HG03378 (cell line): Measurements from ENCODE around the gene IPCEF1.
A peak's percentile ranks its signal among the peaks of the same experiment; 100 is the strongest.
"Not testable (repeated sequence)": the region's sequence is repeated elsewhere in the genome, so short reads cannot be mapped to it uniquely, and the experiment has no call there.

Source experiments
- ATAC-seq: cut with Tn5 transposase; IDR thresholded peaks from one replicate; pipeline ENCODE4 v1.9.1; 2021; ENCODE audit warnings: mild to moderate bottlenecking, moderate library complexity; ENCODE audit not compliant: unreplicated experiment

IPCEF1 gene

DNA sequence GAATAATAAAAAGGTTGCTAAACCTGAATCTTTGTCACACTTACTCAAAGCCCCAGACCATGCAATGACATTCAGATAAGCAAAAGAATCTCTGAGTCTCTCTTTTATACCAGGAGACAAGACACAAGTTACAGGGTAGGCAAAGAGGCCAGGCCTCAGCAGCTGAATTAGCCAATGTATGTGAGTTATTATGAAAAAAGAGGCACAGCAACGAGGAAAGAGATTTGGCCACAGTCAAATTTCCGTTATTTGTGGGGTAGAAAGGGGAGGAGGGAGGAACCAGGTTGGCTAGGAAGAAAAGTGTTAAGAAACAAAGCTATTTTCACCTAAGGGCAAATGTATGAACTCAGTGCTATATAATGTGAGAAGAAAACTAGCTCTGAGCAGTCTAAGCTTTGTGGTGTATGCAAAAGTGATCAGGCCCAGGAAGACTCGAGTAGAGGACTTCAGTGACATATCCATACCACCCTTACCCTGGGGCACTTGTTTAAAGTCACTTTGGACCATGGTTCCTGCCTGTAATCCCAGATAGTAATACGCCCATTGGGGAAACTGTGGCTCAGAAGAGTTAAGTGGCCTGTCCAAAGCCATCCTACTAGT lies 19.1 kb downstream of the IPCEF1 start:
- ATAC-seq: no peak

DNA sequence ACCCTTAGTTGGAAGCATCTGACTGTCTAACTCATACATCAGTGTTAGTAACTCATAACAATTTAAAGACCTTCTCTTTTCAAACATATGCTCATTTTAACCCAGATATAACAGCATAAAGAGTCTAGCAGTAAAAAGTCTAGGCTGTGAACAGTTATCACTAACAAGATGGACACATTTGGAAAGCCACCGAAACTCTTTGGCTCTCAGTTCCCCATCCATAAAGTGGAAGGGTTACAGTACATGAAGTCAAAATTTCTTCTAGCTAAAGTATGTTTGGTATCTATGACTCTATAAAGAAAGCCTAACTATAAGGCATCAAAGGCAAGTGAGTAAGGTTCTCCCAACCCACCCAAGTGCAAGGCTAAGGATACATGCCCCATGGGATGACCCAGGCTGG lies 22.5 kb downstream of the IPCEF1 start:
- peak; percentile 58 for ATAC-seq

DNA sequence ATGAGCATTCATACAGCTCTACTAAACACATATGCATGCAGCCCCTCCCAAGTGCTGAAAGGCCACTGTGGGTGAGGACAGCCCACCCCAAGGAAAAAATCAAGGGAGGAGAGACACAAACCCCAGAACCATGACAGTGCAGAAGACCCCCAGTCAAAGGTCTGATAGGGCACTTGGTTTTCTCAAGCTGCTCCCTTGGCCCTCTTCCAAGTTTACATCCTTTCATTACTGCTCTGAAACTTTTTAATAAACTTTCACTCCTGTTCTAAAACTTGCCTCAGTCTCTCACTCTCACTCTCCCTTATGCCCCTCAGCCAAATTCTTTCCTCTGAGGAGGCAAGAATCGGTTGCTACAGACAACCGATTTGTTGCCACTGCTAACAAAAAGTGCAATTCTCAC lies 24.9 kb downstream of the IPCEF1 start:
- no peak for ATAC-seq

DNA sequence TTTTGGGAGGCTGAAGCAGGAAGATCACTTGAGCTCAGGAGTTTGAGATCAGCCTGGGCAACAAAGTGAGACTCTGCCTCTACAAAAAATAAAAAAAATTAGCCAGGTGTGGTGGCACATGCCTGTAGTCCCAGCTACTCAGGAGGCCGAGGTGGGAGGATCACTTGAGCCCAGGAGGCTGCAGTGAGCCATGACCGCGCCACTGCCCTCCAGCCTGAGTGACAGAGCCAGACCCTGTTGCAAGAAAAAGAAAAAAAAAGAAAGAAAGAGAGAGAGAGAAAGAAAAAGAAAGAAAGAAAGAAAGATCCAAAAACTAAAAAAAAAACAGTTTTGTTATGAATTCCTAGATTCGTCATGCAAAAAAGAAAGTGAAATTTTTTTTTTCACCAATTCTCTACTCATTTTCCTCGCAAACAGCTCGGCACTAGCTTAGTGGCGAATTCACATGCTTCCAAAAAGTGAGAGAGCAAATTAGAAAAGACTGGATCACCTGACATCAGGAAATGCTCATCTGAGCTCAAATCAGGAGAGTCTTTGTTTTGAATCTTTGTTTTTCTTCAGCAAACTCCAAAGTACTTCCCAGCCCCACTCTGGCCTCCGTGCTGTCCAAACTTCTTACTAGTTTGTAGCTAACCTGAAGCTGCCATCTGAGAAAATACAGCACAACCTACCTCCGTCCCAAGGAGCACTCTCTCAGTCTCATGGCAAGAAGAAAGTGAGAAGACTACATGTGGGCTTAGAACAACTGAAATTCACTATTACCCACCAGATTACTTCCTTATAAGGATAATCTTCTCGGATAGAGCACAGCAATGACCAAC lies 27.0 kb downstream of the IPCEF1 start:
- no peak for ATAC-seq

DNA sequence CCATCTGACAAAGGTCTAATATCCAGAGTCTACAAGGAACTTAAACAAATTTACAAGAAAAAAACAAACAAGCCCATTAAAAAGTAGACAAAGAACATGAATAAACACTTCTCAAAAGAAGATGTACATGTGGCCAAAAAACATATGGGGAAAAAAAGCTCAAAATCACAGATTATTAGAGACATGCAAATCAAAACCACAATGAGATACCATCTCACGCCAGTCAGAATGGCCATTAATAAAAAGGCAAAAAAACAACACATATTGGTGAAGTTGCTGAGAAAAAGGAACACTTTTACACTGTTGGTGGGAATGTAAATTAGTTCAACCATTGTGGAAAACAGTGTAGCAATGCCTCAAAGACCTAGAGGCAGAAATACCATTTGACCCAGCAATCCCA lies 29.3 kb downstream of the IPCEF1 start:
- ATAC-seq: not testable (repeated sequence)

DNA sequence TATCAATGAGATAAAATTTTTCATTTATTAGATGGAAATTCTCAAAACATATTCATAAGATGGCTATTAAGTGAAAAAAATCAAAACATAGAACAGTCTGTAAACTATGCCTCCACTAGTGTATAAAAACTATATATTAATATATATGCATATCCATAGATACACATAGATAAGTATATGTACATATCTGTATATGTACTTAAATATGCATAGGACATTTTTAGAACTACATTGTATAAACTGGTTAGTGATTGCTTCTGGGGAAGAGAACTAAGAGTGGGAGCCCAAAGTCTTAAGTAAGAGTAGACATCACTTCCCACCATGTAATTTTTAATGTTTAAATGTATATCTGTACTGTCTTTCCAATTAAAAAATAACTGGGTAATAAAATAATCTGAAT lies 31.5 kb downstream of the IPCEF1 start:
- no peak for ATAC-seq

DNA sequence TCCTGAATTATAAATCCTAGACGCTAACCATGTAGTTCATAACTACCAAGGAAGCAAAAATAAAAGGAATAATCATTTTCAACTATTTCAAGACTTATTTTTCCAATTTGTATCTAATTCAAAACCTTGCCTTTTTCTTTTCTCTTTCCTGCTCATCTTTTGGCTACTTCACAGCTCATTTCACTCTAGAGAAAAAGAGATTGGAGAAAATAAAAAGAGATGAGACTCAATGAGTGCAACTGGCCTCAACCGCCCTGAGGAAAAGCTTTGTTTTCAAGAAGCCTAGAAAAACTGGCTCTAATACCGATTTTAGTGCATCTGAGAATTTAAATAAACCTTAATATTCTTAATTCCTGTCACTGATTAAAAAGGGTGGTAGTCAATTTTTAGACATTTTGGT lies 36.4 kb downstream of the IPCEF1 start:
- no peak for ATAC-seq

DNA sequence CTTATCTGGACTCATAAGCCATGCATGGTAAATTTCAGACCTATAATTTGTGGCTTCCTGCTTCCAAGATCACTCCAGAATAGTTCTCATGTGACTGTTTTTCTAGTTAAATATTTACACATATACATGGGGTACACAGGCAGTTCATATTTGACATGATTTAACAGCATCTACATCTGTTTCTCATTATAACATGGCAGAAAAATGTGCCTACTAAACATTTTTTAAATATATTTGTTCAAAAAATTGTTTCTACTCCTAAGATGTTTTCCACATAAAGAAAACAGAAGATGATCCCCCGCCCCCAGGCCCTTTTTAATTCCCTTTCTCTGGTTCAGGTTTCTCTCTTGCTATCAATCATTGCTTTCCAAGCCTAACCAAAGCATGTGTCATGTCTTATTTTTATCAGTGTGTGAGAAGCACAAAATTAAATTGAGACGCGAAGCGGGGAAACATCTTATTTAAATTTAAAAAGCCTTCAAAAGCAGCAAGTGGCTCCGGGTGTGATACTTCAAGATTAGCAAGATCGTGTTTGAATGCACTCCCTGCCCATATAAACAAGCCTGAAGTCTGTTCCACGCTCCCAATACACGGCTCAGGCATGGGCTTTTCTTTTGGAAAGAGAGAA lies 37.3 kb downstream of the IPCEF1 start:
- ATAC-seq: peak; percentile 73

DNA sequence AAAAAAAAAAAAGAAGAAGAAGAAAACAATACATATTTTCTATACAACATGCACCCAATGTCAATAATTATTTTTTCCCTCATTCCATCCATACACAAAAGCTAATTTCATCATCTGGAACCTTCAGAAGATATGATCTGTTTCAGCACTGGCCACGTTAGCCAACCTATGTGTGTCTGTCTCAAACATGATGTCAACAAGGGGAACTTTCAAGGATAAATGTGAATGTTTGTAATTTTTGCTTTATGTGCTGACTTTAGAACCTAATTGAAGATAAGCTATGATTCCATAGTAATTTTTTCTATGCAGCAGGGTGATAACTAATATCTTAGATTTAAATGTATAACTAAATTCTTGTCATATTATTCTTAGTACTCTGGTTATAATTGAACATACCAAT lies 37.9 kb downstream of the IPCEF1 start:
- no peak for ATAC-seq

DNA sequence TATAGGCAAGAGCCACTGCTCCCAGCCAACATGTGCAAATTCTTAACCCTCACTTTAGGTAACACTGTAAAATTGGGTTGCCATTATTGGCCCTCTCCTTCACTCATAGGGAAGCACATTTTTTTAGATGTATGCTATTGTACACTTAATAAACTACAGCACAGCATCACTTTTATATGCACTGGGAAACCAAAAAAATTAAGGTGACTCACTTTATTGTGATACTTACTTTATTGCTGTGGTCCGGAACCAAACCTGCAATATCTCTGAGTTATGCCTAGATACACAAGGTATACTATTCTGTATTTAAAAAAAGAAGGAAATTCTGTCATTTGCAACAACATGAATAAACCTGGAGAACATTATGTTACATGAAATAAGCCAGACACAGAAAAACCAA lies 40.5 kb downstream of the IPCEF1 start:
- no peak for ATAC-seq

DNA sequence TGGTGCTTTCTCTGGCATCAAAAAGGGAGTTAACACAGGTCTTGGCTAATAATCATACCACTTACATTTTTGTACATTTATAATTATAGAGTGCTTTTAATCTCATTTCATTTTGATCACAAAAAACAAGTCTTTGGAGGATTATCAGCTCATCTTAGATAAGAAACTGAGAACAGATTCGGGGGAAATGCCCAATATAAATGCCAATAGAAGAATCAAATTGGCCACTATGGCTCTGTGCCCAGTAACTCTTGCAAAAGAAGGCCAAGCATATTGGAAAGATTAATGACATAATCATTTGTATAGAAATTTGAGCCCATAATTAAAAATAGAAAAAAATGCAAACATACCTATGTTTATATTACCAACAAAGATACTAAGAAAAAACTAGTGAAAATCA lies 42.5 kb downstream of the IPCEF1 start:
- no peak for ATAC-seq

DNA sequence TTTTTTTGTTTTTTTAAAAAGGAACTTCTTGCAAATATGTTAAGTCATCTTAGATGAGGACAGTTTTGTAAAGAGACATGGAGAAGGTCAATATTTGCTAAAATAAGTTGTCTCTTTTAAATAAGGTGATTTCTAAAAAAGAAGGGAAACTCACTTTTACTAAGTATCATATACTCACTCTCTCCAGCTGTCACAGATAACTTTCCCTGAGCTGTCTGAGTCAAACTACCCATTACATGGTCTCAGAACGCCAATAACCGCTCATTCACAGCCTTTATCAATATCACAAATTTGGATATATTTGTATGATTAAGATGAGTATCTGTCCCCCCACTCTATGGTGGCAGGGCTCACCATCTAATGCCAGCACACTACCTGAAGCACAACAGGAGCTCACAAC lies 47.6 kb downstream of the IPCEF1 start:
- ATAC-seq: no peak

DNA sequence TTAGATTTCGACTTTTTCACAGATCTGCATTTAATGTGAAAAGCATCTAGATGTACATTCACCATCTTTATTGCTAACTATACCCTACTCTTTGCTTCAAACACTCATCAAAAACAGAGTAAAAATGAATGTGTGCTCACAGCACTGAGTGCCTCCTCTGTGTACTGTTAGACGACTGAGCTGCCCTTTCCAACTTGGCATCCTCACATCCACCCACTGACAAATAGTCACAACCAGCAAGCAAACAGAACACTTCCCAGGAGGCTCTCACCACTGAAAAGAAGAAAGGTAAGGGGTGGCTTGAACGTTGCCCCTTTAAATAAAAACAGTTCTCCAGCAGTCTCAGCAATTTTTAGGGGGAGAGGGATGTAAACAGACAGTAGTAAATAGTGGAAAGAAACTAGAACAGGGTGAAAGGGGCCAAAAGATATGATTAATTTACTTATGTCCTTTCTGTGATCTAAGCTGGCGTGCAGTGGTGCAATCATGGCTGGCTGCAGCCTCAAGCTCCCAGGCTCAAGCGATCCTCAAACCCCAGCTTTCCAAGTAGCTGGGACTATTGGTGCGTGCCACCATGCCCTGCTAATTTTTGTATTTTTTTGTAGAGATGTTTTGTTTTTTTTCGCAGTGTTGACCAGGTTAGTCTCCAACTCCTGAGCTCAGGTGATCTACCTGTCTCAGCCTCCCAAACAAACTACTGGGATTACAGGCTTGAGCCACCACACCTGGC lies 48.7 kb downstream of the IPCEF1 start:
- ATAC-seq: no peak

DNA sequence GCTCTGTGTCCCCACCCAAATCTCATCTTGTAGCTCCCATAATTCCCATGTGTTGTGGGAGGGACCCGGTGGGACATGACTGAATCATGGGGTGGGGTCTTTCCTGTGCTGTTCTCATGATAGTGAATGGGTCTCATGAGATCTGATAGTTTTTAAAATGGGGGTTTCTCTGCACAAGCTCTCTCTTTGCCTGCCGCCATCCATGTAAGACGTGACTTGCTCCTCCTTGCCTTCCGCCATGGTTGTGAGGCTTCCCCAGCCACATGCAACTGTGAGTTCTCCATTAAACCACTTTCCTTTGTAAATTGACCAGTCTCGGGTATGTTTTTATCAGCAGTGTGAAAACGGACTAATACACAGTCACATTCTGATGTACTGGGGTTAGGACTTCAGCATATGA lies 49.5 kb downstream of the IPCEF1 start:
- not testable (repeated sequence) for ATAC-seq

DNA sequence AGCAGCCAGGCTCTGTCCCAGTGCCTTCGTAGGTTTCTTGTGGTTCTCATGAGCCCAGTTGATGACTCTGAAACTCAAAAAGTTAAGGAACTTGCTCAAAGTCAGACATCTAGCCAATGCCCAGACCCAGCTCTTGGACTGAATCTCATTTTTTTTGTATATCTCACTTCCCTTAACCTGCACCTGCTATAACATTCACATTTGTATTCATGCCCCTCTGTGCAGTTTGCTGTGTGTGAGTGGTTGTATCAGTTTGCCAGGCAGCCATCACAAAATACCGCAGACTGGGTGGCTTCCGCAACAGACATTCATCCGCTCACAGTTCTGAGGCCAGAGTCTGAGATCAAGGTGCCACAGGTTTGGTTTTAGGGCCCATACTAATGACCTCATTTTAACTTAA lies 49.9 kb downstream of the IPCEF1 start:
- peak; percentile 47 for ATAC-seq

DNA sequence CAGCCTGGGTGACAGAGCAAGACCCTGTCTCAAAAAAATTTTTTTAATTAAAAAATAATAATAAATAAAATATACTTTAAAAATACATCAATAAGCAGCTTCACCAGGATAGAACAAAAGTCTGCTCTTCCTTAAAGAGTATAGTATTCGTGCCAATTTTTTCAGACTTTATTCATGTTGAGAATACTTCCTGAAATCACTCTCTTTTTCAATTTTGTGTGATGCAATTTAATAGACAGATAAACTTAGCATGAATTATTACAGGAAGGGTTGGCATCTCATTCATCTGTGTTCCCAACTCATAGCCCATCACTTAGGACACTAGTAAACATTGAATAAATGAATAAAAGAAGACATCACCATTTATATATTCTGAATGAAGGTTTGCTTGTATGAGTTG lies 52.4 kb downstream of the IPCEF1 start:
- ATAC-seq: no peak

DNA sequence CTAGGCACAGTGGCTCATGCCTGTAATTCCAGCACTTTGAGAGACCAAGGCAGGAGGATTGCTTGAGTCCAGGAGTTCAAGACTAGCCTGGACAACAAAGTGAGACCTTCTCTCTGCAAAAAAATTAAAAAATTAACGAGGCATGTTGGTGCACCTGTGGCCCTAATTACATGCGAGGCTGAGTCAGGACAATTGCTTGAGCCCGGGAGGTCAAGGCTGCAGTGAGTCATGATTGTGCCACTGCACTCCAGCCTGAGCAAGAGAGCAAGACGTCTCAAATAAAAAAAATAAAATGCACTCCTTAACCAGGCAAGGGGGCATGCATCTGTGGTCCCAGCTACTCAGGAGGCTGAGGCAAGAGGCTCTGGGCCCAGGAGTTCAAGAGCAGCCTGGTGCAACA lies 53.0 kb downstream of the IPCEF1 start:
- ATAC-seq: not testable (repeated sequence)

DNA sequence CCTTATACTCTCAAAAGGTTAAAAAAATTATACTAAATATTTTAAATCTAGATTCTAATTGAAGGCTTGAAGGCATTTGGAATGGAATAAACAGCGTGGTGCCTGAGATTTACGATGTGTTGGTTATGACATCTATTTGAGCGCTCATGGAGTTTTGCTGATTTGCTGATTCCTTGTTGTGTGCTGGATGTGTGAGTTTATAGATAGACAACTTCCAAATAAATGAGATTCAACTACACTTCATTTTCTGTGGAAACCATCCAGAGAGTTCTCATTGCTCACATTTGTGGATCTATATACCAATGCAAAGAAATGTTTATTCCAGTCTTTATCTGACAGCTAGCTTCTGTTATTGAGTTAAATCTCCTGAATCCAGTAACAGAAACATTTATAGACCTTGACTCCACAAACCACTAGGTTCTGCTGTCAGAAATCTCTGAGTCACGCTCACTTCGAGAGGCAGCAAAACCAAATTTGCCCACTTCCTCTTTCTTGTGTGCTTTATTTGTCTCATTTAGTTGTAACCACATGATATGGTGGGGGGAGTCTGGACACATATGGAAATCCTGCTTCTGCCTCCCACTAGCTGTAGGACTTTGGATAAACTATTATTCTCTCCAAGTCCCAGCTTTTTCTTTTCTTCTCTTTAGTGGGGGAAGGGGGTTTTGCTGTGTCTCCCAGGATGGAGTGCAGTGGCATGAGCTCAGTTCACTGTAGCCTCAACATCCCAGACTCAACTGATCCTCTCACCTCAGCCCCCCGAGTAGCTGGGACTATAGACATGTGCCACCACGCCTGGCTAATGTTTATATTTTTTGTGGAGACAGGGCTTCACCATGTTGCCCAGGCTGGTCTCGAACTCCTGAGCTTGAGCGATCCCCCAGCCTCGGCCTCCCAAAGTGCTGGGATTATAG lies 54.5 kb downstream of the IPCEF1 start:
- ATAC-seq: peak; percentile 93

DNA sequence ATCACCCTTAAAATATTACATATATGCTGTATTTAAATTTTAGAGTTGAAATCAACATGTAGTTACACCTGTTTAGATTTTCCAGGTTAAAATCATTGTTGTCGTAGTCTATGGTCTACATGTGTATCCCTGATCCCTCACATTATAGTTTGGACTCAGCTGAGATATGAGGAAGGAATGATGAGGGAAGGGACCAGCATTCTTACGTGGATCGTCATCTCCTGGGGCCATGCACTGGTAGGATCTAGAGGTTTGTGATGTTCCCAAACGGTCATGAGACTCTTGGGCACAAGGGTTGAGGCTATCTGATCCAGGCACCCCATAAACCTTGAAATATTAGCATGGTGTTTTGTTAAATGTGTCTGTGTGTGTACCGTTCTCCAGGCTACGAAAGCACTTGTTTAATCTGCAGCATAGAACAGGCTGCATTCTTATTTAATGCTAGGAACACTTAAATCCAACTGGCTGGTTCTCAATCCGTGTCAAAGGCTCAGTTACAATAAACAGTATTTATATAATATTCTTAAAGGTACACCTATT lies 55.4 kb downstream of the IPCEF1 start:
- no peak for ATAC-seq

DNA sequence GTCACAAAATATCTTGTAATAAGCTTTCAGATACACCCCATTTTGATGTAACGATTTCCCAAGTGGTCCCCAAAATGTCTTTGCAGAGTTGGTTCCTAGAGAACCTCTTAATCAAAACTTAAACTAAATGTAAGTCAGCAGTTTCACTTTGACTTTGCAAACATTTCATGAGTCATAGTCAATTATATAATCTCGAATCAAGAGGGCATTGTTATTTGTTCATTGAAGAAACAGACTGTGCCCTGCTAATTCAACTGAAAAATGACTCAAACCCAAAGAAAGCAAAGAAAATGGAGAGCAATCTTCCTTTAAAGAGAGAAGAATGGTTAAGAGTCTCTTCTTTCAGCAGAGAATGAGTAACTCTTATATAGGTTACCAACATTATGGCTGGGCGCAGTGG lies 58.3 kb downstream of the IPCEF1 start:
- ATAC-seq: peak; percentile 61
